ENCODE results near the gene POLDIP3.

The POLDIP3 gene

DNA sequence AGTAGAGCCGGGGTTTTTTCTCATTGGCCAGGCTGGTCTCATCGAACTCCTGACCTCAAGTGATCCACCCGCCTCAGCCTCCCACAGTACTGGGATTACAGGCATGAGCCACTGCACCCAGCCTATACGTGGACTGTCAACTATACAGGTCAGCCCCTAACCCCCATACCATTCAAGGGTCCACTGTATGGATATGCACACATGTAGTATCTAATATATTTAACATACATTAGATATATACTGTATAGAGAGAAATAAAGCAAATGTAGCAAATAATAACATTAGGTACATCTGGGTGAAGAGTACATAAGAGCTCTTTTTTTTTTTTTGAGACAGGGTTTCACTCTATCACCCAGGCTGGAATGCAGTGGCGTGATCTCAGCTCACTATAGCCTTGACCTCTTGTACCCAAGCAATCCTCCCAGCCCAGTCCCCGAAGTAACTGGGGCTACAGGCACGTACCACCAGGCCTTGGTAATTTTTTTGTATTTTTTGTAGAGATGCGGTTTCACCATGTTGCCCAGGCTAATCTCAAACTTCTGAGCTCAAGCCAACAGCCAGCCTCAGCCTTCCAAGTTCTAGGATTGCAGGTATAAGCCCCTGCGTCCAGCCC lies 27.2 kb upstream of the POLDIP3 start:
- Histone ChIP-seq H3K4me1 (ENCODE audit: control insufficient read depth in 2 of 2, insufficient read depth in 2 of 2, low read length in 2 of 2) (peaks cover 40 to 45% of the 10 kb centered on the region in 2 donors), H3K4me3 (ENCODE audit: low read length in 2 of 2) (no peak overlapping the region), H3K36me3 (ENCODE audit: control insufficient read depth in 2 of 2, insufficient read depth in 2 of 2, low read length in 2 of 2) (no peaks in the 10 kb centered on the region), H3K27ac (ENCODE audit: low read depth in 2 of 2, low read length in 2 of 2) (no peak overlapping the region), H3K27me3 (ENCODE audit: control insufficient read depth in 2 of 2, insufficient read depth in 2 of 2, low read length in 2 of 2) (no peaks in the 10 kb centered on the region), H3K9me3 (ENCODE audit: control insufficient read depth in 2 of 2, low read length in 2 of 2) (no peaks in the 10 kb centered on the region), H3K9ac (ENCODE audit: low read depth in 1 of 2, low read length in 2 of 2) (no peak overlapping the region)

DNA sequence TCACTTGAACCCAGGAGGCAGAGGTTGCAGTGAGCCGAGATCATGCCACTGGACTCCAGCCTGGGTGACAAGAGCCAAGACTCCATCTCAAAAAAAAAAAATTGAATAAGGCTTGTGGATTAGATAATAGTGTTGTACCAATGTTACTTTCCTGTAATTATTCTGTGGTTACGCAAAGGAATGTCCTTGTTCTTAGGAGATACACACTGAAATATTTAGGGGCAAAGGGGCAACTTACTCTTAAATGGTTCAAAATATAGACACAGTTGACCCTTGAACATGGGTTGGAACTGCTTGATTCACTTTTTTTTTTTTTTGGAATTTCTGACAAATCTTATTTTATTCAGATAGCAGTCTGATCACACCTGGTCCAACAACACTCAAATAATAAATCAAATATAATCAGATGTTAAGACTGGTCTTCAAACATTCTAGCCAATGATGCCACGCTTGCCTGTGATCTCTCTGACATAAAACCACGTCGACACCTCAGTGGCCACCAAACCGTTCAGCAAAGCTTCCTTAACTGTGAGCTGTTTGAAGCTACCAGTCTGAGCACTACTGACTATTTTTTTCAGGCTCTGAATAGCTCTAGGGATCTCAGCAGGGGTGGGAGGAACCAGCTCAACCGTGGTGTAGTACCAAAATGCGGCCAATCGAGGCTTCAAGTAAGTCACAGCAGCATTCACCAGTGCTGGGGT lies 25.0 kb upstream of the POLDIP3 start:
- Histone ChIP-seq H3K4me3 (ENCODE audit: low read length in 2 of 2) (no peak overlapping the region), H3K36me3 (ENCODE audit: control insufficient read depth in 2 of 2, insufficient read depth in 2 of 2, low read length in 2 of 2) (peaks cover 5 to 11% of the 10 kb centered on the region in 2 donors), H3K9ac (ENCODE audit: low read depth in 1 of 2, low read length in 2 of 2) (no peak overlapping the region), H3K27ac (ENCODE audit: low read depth in 2 of 2, low read length in 2 of 2) (no peak overlapping the region), H3K9me3 (ENCODE audit: control insufficient read depth in 2 of 2, low read length in 2 of 2) (no peaks in the 10 kb centered on the region), H3K4me1 (ENCODE audit: control insufficient read depth in 2 of 2, insufficient read depth in 2 of 2, low read length in 2 of 2) (peaks cover 18 to 23% of the 10 kb centered on the region in 2 donors), H3K27me3 (ENCODE audit: control insufficient read depth in 2 of 2, insufficient read depth in 2 of 2, low read length in 2 of 2) (no peaks in the 10 kb centered on the region)

GRCh38 chr22:42637555-42637954 lies 22.9 kb upstream of the POLDIP3 start:
- Histone ChIP-seq H3K4me3 (ENCODE audit: low read length in 2 of 2) (no peak overlapping the region), H3K36me3 (ENCODE audit: control insufficient read depth in 2 of 2, insufficient read depth in 2 of 2, low read length in 2 of 2) (peaks cover 15 to 22% of the 10 kb centered on the region in 2 donors), H3K27ac (ENCODE audit: low read depth in 2 of 2, low read length in 2 of 2) (no peak overlapping the region), H3K27me3 (ENCODE audit: control insufficient read depth in 2 of 2, insufficient read depth in 2 of 2, low read length in 2 of 2) (no peaks in the 10 kb centered on the region), H3K9ac (ENCODE audit: low read depth in 1 of 2, low read length in 2 of 2) (no peak overlapping the region), H3K4me1 (ENCODE audit: control insufficient read depth in 2 of 2, insufficient read depth in 2 of 2, low read length in 2 of 2) (peaks cover 0 to 3% of the 10 kb centered on the region in 2 donors), H3K9me3 (ENCODE audit: control insufficient read depth in 2 of 2, low read length in 2 of 2) (no peaks in the 10 kb centered on the region)

GRCh38 chr22:42636506-42636905 lies 21.8 kb upstream of the POLDIP3 start:
- Histone ChIP-seq H3K36me3 (ENCODE audit: control insufficient read depth in 2 of 2, insufficient read depth in 2 of 2, low read length in 2 of 2) (peaks cover 25 to 32% of the 10 kb centered on the region in 2 donors), H3K4me3 (ENCODE audit: low read length in 2 of 2) (no peak overlapping the region), H3K27me3 (ENCODE audit: control insufficient read depth in 2 of 2, insufficient read depth in 2 of 2, low read length in 2 of 2) (no peaks in the 10 kb centered on the region), H3K9ac (ENCODE audit: low read depth in 1 of 2, low read length in 2 of 2) (no peak overlapping the region), H3K4me1 (ENCODE audit: control insufficient read depth in 2 of 2, insufficient read depth in 2 of 2, low read length in 2 of 2) (no peaks in the 10 kb centered on the region), H3K9me3 (ENCODE audit: control insufficient read depth in 2 of 2, low read length in 2 of 2) (no peaks in the 10 kb centered on the region), H3K27ac (ENCODE audit: low read depth in 2 of 2, low read length in 2 of 2) (no peak overlapping the region)

- no peaks in the 10 kb centered on the region for H3K9me3 ChIP-seq (ENCODE audit: control insufficient read depth in 2 of 2, low read length in 2 of 2)
- H3K4me3 ChIP-seq (ENCODE audit: low read length in 2 of 2): no peak overlapping the region
- peaks cover 29 to 40% of the 10 kb centered on the region in 2 donors for H3K36me3 ChIP-seq (ENCODE audit: control insufficient read depth in 2 of 2, insufficient read depth in 2 of 2, low read length in 2 of 2)
- no peaks in the 10 kb centered on the region for H3K4me1 ChIP-seq (ENCODE audit: control insufficient read depth in 2 of 2, insufficient read depth in 2 of 2, low read length in 2 of 2)
- peak overlapping the region in 1 of 2 donors; percentile 58 for H3K27ac ChIP-seq (ENCODE audit: low read depth in 2 of 2, low read length in 2 of 2)
- H3K9ac ChIP-seq (ENCODE audit: low read depth in 1 of 2, low read length in 2 of 2): no peak overlapping the region
- H3K27me3 ChIP-seq (ENCODE audit: control insufficient read depth in 2 of 2, insufficient read depth in 2 of 2, low read length in 2 of 2): no peaks in the 10 kb centered on the region
Observed at GRCh38 chr22:42635531-42635930, 20.8 kb upstream of the POLDIP3 start.

- no peaks in the 10 kb centered on the region for H3K9me3 ChIP-seq (ENCODE audit: control insufficient read depth in 2 of 2, low read length in 2 of 2)
- H3K36me3 ChIP-seq (ENCODE audit: control insufficient read depth in 2 of 2, insufficient read depth in 2 of 2, low read length in 2 of 2): peaks cover 39 to 56% of the 10 kb centered on the region in 2 donors
- no peak overlapping the region for H3K4me3 ChIP-seq (ENCODE audit: low read length in 2 of 2)
- no peak overlapping the region for H3K9ac ChIP-seq (ENCODE audit: low read depth in 1 of 2, low read length in 2 of 2)
- no peaks in the 10 kb centered on the region for H3K4me1 ChIP-seq (ENCODE audit: control insufficient read depth in 2 of 2, insufficient read depth in 2 of 2, low read length in 2 of 2)
- H3K27me3 ChIP-seq (ENCODE audit: control insufficient read depth in 2 of 2, insufficient read depth in 2 of 2, low read length in 2 of 2): no peaks in the 10 kb centered on the region
- no peak overlapping the region for H3K27ac ChIP-seq (ENCODE audit: low read depth in 2 of 2, low read length in 2 of 2)
Observed at GRCh38 chr22:42633013-42633412, 18.3 kb upstream of the POLDIP3 start.

- Histone ChIP-seq H3K9me3 (ENCODE audit: control insufficient read depth in 2 of 2, low read length in 2 of 2) (no peaks in the 10 kb centered on the region), H3K4me3 (ENCODE audit: low read length in 2 of 2) (no peak overlapping the region), H3K4me1 (ENCODE audit: control insufficient read depth in 2 of 2, insufficient read depth in 2 of 2, low read length in 2 of 2) (no peaks in the 10 kb centered on the region), H3K27me3 (ENCODE audit: control insufficient read depth in 2 of 2, insufficient read depth in 2 of 2, low read length in 2 of 2) (no peaks in the 10 kb centered on the region), H3K9ac (ENCODE audit: low read depth in 1 of 2, low read length in 2 of 2) (no peak overlapping the region), H3K36me3 (ENCODE audit: control insufficient read depth in 2 of 2, insufficient read depth in 2 of 2, low read length in 2 of 2) (peaks cover 48 to 64% of the 10 kb centered on the region in 2 donors), H3K27ac (ENCODE audit: low read depth in 2 of 2, low read length in 2 of 2) (no peak overlapping the region)
Observed at GRCh38 chr22:42632096-42632495, 17.4 kb upstream of the POLDIP3 start.

DNA sequence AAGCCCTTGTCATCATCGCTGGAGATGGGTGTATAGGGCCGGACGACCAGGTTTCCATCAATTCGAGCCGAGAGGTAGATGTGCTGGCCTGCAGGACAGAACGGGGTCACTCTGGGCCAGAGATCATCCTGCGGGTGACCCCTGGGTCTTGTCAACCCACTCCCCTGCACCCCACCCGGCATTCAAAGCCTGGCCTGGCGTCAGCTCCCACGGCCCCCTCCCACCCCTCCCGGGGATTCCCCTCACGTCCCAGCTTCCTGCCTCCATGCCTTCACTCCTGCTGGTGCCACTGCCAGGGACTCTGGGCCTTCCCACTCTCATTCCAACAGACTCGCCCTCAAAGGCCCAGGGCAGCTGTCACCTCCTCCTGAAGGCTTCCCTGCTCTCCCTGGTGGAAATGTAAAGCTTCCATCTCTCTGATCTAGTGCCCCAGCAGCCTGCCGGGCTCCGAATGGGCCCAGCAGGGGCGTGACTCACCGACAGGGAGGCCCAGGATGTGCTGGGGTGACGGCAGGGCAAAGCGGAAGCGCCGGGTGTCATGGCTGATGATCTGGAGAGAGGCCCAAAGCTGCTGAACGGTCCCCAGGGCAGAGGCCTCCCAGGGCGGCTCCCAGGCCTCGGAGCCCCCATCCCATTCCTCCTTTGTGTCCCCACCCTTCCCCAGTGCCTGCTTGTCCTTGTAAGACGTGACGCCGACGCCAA lies 16.4 kb upstream of the POLDIP3 start:
- Histone ChIP-seq H3K27me3 (ENCODE audit: control insufficient read depth in 2 of 2, insufficient read depth in 2 of 2, low read length in 2 of 2) (no peaks in the 10 kb centered on the region), H3K4me3 (ENCODE audit: low read length in 2 of 2) (no peak overlapping the region), H3K27ac (ENCODE audit: low read depth in 2 of 2, low read length in 2 of 2) (no peak overlapping the region), H3K4me1 (ENCODE audit: control insufficient read depth in 2 of 2, insufficient read depth in 2 of 2, low read length in 2 of 2) (no peaks in the 10 kb centered on the region), H3K36me3 (ENCODE audit: control insufficient read depth in 2 of 2, insufficient read depth in 2 of 2, low read length in 2 of 2) (peaks cover 50 to 65% of the 10 kb centered on the region in 2 donors), H3K9ac (ENCODE audit: low read depth in 1 of 2, low read length in 2 of 2) (no peak overlapping the region), H3K9me3 (ENCODE audit: control insufficient read depth in 2 of 2, low read length in 2 of 2) (no peaks in the 10 kb centered on the region)

DNA sequence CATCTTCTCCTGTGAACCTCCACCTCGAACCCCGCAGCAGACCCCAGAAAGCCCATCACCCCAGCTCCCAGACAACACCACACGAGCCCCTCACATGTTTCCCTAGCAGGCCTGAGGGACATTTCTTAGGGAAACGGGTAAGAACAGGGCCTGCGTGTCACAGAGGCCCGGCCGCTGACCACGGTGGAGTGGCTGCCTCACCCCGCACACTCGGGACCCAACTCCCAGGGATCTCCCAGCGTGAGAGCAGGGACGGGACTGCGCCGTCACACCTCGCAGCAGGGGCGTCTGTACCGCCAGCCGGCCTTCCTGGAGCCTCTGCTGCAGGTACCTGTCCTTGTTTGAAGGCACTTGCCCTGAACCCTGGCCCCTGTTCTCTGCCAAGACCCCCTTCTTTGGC lies 15.5 kb upstream of the POLDIP3 start:
- H3K27me3 ChIP-seq (ENCODE audit: control insufficient read depth in 2 of 2, insufficient read depth in 2 of 2, low read length in 2 of 2): no peaks in the 10 kb centered on the region
- no peaks in the 10 kb centered on the region for H3K4me1 ChIP-seq (ENCODE audit: control insufficient read depth in 2 of 2, insufficient read depth in 2 of 2, low read length in 2 of 2)
- no peak overlapping the region for H3K4me3 ChIP-seq (ENCODE audit: low read length in 2 of 2)
- no peak overlapping the region for H3K27ac ChIP-seq (ENCODE audit: low read depth in 2 of 2, low read length in 2 of 2)
- peaks cover 53 to 60% of the 10 kb centered on the region in 2 donors for H3K36me3 ChIP-seq (ENCODE audit: control insufficient read depth in 2 of 2, insufficient read depth in 2 of 2, low read length in 2 of 2)
- no peak overlapping the region for H3K9ac ChIP-seq (ENCODE audit: low read depth in 1 of 2, low read length in 2 of 2)
- no peaks in the 10 kb centered on the region for H3K9me3 ChIP-seq (ENCODE audit: control insufficient read depth in 2 of 2, low read length in 2 of 2)

GRCh38 chr22:42627981-42628380 lies 13.3 kb upstream of the POLDIP3 start:
- H3K4me3 ChIP-seq (ENCODE audit: low read length in 2 of 2): no peak overlapping the region
- no peaks in the 10 kb centered on the region for H3K9me3 ChIP-seq (ENCODE audit: control insufficient read depth in 2 of 2, low read length in 2 of 2)
- peaks cover 0 to 15% of the 10 kb centered on the region in 2 donors for H3K4me1 ChIP-seq (ENCODE audit: control insufficient read depth in 2 of 2, insufficient read depth in 2 of 2, low read length in 2 of 2)
- H3K27me3 ChIP-seq (ENCODE audit: control insufficient read depth in 2 of 2, insufficient read depth in 2 of 2, low read length in 2 of 2): no peaks in the 10 kb centered on the region
- H3K36me3 ChIP-seq (ENCODE audit: control insufficient read depth in 2 of 2, insufficient read depth in 2 of 2, low read length in 2 of 2): peaks cover 47 to 60% of the 10 kb centered on the region in 2 donors
- no peak overlapping the region for H3K9ac ChIP-seq (ENCODE audit: low read depth in 1 of 2, low read length in 2 of 2)
- H3K27ac ChIP-seq (ENCODE audit: low read depth in 2 of 2, low read length in 2 of 2): no peak overlapping the region
